Dendritic cell treated with granulocyte-macrophage colony-stimulating factor and Interleukin-4, amounts not matched to agents 40 ng/mL and 50 ng/mL, for 4 days (primary cell): Measurements from ENCODE around the gene GTF2H2.
"Not testable (repeated sequence)": the region's sequence is repeated elsewhere in the genome, so short reads cannot be mapped to it uniquely, and the experiment has no call there.

Experiments used
- H3K27ac Mint-ChIP-seq: one replicate; pipeline ENCODE4 v1.8.0; 2022; ENCODE audit warnings: mild to moderate bottlenecking, mixed read lengths
- H3K27me3 Mint-ChIP-seq: one replicate; pipeline ENCODE4 v1.8.0; 2022; ENCODE audit warnings: mild to moderate bottlenecking, mixed read lengths
- H3K36me3 Mint-ChIP-seq: one replicate; pipeline ENCODE4 v1.8.0; 2022; ENCODE audit warnings: low read depth, mixed read lengths
- H3K4me1 Mint-ChIP-seq: one replicate; pipeline ENCODE4 v1.8.0; 2022; ENCODE audit warnings: low read depth, mixed read lengths
- H3K4me3 Mint-ChIP-seq: one replicate; pipeline ENCODE4 v1.8.0; 2022; ENCODE audit warnings: mild to moderate bottlenecking, moderate library complexity, mixed read lengths
- H3K9me3 Mint-ChIP-seq: one replicate; pipeline ENCODE4 v1.8.0; 2022; ENCODE audit warnings: mixed read lengths
- intact Hi-C: fragments of 100-400 bp; cut with micrococcal nuclease; formaldehyde crosslinking; loops from one replicate; pipeline ENCODE4 v1.15.0; 2022

GTF2H2 gene

GRCh38 chr5:71067262-71067928 lies at the start of gene GTF2H2:
GTF2H2 (minus strand) TSS chr5:71067676; CDS start chr5:71062763, 4,913 bp downstream.
- H3K27me3 Mint-ChIP-seq: not testable (repeated sequence)

DNA sequence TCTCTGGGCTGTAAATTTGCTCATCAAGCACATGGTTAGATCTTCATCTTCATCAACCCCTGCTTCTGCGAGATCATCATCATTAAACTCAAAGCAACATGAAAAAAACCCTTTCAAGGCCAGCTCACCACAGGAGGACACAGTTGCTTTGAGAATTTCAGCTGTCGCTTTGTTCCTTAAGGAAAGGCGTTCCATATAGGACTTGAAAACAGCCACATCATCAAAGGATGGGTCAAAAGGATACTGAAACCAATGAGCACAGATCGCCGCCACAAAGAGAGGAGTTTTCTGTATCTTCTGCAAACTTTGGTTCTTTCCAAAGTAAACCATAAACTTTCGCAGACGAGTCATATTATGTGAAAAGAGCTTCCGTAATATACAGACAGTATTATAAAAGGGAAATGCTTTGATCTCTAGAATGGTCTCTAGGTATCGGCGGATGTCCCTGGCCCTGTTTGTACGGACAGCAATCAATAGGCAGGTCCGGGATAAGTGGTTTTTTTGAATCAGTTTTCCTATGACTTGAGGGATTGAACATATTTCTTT lies 42.3 kb upstream of the GTF2H2 start:
- H3K4me3 Mint-ChIP-seq, H3K9me3 Mint-ChIP-seq, H3K27me3 Mint-ChIP-seq, H3K27ac Mint-ChIP-seq, intact Hi-C loops, H3K36me3 Mint-ChIP-seq, H3K4me1 Mint-ChIP-seq: not testable (repeated sequence)

More at GRCh38 chr5:71067262-71067928, at the start of gene GTF2H2:
- H3K4me3 Mint-ChIP-seq, intact Hi-C loops, H3K4me1 Mint-ChIP-seq, H3K36me3 Mint-ChIP-seq, H3K27ac Mint-ChIP-seq, H3K9me3 Mint-ChIP-seq: not testable (repeated sequence)

DNA sequence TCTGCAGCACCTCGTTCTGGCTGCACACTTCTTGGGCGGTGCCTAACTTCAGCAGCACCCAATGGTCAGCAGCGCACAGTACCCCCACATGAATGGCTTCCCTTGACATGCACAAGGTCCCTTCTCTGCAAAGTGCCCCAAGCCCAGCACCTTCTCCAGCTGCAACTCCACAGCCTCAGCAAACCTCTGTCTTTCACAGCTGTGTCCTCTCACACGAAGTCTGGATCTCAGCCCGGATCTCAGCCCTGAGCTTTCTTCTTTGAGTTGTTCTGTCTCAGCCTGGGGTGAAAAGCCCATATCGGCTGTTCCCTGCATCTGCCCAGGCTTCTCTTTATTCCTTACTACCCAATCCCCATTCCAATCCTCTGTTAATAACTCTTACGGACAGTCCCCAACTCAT lies 32.5 kb upstream of the GTF2H2 start:
- intact Hi-C loops, H3K4me1 Mint-ChIP-seq, H3K4me3 Mint-ChIP-seq, H3K9me3 Mint-ChIP-seq, H3K27me3 Mint-ChIP-seq, H3K27ac Mint-ChIP-seq, H3K36me3 Mint-ChIP-seq: not testable (repeated sequence)

- intact Hi-C loops, H3K27ac Mint-ChIP-seq: not testable (repeated sequence)
These were observed 30.4 kb upstream of the GTF2H2 start for GRCh38 chr5:71097930-71098203.

DNA sequence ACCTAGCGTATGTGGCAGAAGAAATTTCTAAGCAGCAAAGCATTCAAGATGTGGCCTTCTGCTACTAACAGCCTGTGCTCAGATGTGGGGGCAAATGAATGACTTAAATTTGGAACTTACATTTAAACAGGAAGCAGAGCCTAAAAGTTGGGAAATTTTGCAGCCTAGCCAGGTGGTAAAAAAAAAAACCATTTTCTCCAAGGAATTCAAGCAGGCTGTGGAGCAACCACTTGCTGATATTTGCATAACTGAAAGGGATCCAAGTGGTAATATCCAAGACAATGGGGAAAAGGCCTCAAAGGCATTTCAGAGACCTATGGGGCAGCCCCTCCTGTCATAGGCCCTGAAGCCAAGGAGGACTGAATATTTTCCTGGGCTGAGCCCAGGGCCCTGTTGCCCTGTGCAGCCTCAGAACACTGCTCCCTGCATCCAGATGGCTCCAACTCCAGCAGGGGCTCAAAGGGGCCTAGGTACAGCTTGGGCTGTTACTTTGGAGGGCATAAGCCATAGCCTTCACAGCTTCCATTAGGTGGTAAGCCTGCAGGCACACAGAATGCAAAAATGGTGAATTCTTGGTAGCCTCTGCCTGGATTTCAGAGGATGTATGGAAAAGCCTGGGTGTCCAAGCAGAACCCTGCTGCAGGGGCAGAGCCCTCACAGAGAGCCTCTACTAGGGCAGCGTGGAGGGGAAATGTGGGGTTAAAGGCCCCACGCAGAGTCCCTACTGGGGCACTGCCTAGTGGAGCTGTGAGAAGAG lies 29.9 kb upstream of the GTF2H2 start:
- intact Hi-C loops, H3K4me1 Mint-ChIP-seq, H3K4me3 Mint-ChIP-seq, H3K27me3 Mint-ChIP-seq, H3K9me3 Mint-ChIP-seq, H3K36me3 Mint-ChIP-seq, H3K27ac Mint-ChIP-seq: not testable (repeated sequence)

More at GRCh38 chr5:71097930-71098203, 30.4 kb upstream of the GTF2H2 start:
- H3K4me3 Mint-ChIP-seq, H3K36me3 Mint-ChIP-seq, H3K9me3 Mint-ChIP-seq, H3K4me1 Mint-ChIP-seq, H3K27me3 Mint-ChIP-seq: not testable (repeated sequence)

DNA sequence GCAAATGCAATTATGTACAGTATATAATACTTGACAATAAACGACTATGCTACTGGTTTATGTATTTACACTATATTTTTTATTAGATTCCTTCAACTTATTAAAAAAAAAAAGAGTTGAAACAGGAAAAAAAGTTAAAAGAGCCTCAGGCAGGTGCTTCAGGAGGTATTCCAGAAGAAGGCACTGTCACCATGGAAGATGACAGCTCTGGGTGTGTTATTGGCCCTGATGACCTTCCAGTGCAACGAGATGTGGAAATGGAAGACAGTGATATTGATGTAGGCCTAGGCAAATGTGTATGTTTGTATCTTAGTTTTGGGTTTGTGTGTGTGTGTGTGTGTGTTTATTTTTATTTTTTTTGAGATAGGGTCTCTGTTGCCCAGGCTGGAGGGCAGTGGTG lies 22.3 kb upstream of the GTF2H2 start:
- H3K27me3 Mint-ChIP-seq, H3K27ac Mint-ChIP-seq, H3K4me1 Mint-ChIP-seq, H3K36me3 Mint-ChIP-seq, H3K4me3 Mint-ChIP-seq, intact Hi-C loops, H3K9me3 Mint-ChIP-seq: not testable (repeated sequence)

DNA sequence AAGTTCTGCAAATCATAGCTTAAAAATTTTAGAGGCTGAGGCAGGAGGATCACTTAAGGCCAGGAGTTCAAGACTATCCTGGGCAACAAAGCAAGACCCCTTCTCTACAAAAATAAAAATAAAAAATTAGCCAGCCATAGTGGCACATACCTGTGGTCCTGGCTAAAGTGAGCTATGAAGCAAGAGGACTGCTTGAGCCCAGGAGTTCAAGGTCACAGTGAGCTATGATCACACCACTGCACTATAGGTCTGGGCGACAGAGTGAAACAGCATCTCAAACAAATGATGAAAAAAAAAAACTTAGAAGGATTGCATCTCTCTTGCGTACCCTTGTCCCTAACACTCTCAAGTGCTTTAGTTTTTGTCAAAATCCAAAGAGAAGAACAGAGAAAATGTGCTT lies 21.3 kb upstream of the GTF2H2 start:
- H3K27ac Mint-ChIP-seq, H3K4me1 Mint-ChIP-seq, H3K4me3 Mint-ChIP-seq, intact Hi-C loops, H3K9me3 Mint-ChIP-seq, H3K36me3 Mint-ChIP-seq, H3K27me3 Mint-ChIP-seq: not testable (repeated sequence)

DNA sequence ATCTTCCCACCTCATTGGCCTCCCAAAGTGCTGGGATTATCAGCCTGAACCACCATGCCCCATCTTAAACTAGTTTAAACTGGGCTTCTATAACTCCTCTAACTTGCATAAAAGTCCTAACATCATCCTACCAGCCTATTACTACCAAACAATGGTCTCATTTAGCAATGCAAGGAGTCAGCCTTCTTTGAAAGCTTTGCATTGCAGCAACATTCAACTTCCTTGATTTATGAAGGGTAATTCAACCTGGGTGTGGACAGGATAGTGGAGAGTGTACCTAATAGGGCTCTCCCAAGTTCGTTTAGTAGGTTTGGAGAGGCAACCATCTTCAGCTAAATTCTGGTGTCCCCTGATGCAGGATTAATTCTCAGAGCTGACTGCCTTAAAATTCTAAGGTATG lies 18.7 kb upstream of the GTF2H2 start:
- H3K27me3 Mint-ChIP-seq, H3K4me3 Mint-ChIP-seq, H3K27ac Mint-ChIP-seq, H3K36me3 Mint-ChIP-seq, intact Hi-C loops, H3K4me1 Mint-ChIP-seq, H3K9me3 Mint-ChIP-seq: not testable (repeated sequence)

GRCh38 chr5:71084280-71085063 lies 17.0 kb upstream of the GTF2H2 start:
- not testable (repeated sequence) for H3K9me3 Mint-ChIP-seq

GRCh38 chr5:71082898-71083297 lies 15.4 kb upstream of the GTF2H2 start:
- H3K4me1 Mint-ChIP-seq, H3K36me3 Mint-ChIP-seq, H3K27ac Mint-ChIP-seq, H3K27me3 Mint-ChIP-seq, intact Hi-C loops, H3K9me3 Mint-ChIP-seq, H3K4me3 Mint-ChIP-seq: not testable (repeated sequence)

More at GRCh38 chr5:71084280-71085063, 17.0 kb upstream of the GTF2H2 start:
- H3K4me3 Mint-ChIP-seq, H3K36me3 Mint-ChIP-seq, H3K27me3 Mint-ChIP-seq, H3K27ac Mint-ChIP-seq, intact Hi-C loops, H3K4me1 Mint-ChIP-seq: not testable (repeated sequence)

GRCh38 chr5:71082340-71082739 lies 14.9 kb upstream of the GTF2H2 start:
- H3K9me3 Mint-ChIP-seq, H3K27ac Mint-ChIP-seq, H3K27me3 Mint-ChIP-seq, intact Hi-C loops, H3K36me3 Mint-ChIP-seq, H3K4me1 Mint-ChIP-seq, H3K4me3 Mint-ChIP-seq: not testable (repeated sequence)

DNA sequence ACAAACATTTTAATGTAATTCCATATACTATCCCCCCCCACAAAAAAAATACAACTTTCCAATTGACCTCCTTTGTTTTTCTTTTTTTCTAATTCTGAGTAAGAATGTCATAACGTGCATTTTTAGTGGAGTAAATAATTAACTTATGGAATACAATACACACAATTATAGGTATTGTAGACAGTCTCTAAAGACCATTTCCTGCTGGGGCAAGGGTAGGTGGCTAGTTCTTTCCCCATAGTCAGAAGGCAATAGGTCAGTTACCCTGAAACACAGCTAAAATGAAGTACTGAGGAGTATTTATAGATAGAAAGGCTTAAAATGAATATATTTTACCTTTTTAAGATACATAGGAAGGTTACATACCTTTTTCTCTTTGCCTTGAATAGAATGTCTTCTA lies 6.2 kb downstream of the GTF2H2 start:
- H3K36me3 Mint-ChIP-seq, intact Hi-C loops, H3K27ac Mint-ChIP-seq, H3K4me3 Mint-ChIP-seq, H3K4me1 Mint-ChIP-seq, H3K27me3 Mint-ChIP-seq, H3K9me3 Mint-ChIP-seq: not testable (repeated sequence)

- H3K27ac Mint-ChIP-seq, H3K27me3 Mint-ChIP-seq, H3K4me1 Mint-ChIP-seq, H3K9me3 Mint-ChIP-seq, H3K4me3 Mint-ChIP-seq, H3K36me3 Mint-ChIP-seq, intact Hi-C loops: not testable (repeated sequence)
These were observed 8.1 kb downstream of the GTF2H2 start for GRCh38 chr5:71059426-71059825.

DNA sequence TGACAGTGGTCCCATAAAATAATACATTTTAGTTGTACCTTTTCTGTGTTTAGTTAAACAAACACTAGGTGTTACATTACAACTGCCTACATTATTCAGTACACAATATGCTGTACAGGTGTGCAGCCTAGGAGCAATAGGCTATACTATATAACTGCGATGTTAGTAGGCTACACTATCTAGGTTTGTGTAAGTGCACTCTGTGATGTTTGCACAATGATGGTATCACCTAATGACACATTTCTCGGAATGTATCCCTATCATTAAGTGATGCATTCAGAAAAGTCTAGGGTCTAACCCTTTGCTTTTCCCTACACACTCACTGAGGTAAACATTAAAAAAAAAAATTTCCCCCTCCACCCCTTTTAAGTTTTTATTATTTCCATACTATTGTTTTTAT lies 22.7 kb downstream of the GTF2H2 start:
- H3K36me3 Mint-ChIP-seq, intact Hi-C loops, H3K4me3 Mint-ChIP-seq, H3K27ac Mint-ChIP-seq, H3K27me3 Mint-ChIP-seq, H3K4me1 Mint-ChIP-seq, H3K9me3 Mint-ChIP-seq: not testable (repeated sequence)
